H9 (cell line): ENCODE results near the gene LGSN. TPM values are rescaled to one million over a fixed set of nuclear protein-coding genes. Genes with fewer than 3 reads are reported as not detected.

Source experiments
- DNase-seq: peaks from one replicate; pipeline ENCODE4 v3.0.0-alpha.2; 2017
- H2AFZ ChIP-seq: one replicate; pipeline ENCODE4 v1.6.1; 2013; ENCODE audit warnings: mild to moderate bottlenecking, low read length, control low read depth, moderate library complexity
- H2AK5ac ChIP-seq: 2 replicates; pipeline ENCODE4 v1.6.1; 2013; ENCODE audit warnings: low read length, control low read depth, mixed read lengths; ENCODE audit not compliant: insufficient read length
- H2BK120ac ChIP-seq: one replicate; pipeline ENCODE4 v1.6.1; 2013; ENCODE audit warnings: low read depth, mild to moderate bottlenecking, low read length, control low read depth, inconsistent platforms; ENCODE audit not compliant: poor library complexity, severe bottlenecking
- H2BK12ac ChIP-seq: 2 replicates; pipeline ENCODE4 v1.6.1; 2013; ENCODE audit warnings: low read length, control low read depth, mixed read lengths, low read depth; ENCODE audit not compliant: insufficient read length
- H2BK15ac ChIP-seq: 2 replicates; pipeline ENCODE4 v1.6.1; 2013; ENCODE audit warnings: low read depth, low read length, control low read depth
- H2BK20ac ChIP-seq: one replicate; pipeline ENCODE4 v1.6.1; 2013; ENCODE audit warnings: low read depth, mild to moderate bottlenecking, low read length, control low read depth, inconsistent platforms; ENCODE audit not compliant: poor library complexity, severe bottlenecking
- H2BK5ac ChIP-seq: 2 replicates; pipeline ENCODE4 v1.6.1; 2013; ENCODE audit warnings: low read length, control low read depth, mixed read lengths; ENCODE audit not compliant: insufficient read length
- H3K14ac ChIP-seq: 2 replicates; pipeline ENCODE4 v1.6.1; 2013; ENCODE audit warnings: low read length, control low read depth; ENCODE audit not compliant: insufficient read depth
- H3K18ac ChIP-seq: 2 replicates; pipeline ENCODE4 v1.6.1; 2013; ENCODE audit warnings: low read depth, mild to moderate bottlenecking, mixed read lengths, low read length, control low read depth; ENCODE audit not compliant: insufficient read length
- H3K23ac ChIP-seq: 2 replicates; pipeline ENCODE4 v1.6.1; 2013; ENCODE audit warnings: low read length, control low read depth, mixed read lengths, low read depth; ENCODE audit not compliant: insufficient read length
- H3K23me2 ChIP-seq: 2 replicates; pipeline ENCODE4 v1.6.1; 2013; ENCODE audit warnings: low read depth, mild to moderate bottlenecking, mixed read lengths, low read length, control low read depth; ENCODE audit not compliant: insufficient read length, poor library complexity, severe bottlenecking
- H3K27ac ChIP-seq: 2 replicates; pipeline ENCODE4 v1.5.1; 2013; ENCODE audit warnings: low read length, control low read depth, mixed read lengths, low read depth; ENCODE audit not compliant: insufficient read length
- H3K27me3 ChIP-seq: 2 replicates; pipeline ENCODE4 v1.6.1; 2013; ENCODE audit warnings: low read length, control low read depth, inconsistent platforms; ENCODE audit not compliant: insufficient read depth
- H3K4ac ChIP-seq: 2 replicates; pipeline ENCODE4 v1.6.1; 2013; ENCODE audit warnings: low read depth, mild to moderate bottlenecking, control low read depth, inconsistent platforms, low read length, moderate library complexity
- H3K4me1 ChIP-seq: 2 replicates; pipeline ENCODE4 v1.6.1; 2013; ENCODE audit warnings: low read length, control low read depth, inconsistent platforms; ENCODE audit not compliant: insufficient read depth
- H3K4me2 ChIP-seq: 2 replicates; pipeline ENCODE4 v1.6.1; 2013; ENCODE audit warnings: low read length, control low read depth, mixed read lengths; ENCODE audit not compliant: insufficient read length, insufficient read depth
- H3K56ac ChIP-seq: 2 replicates; pipeline ENCODE4 v1.6.1; 2013; ENCODE audit warnings: low read depth, mild to moderate bottlenecking, mixed read lengths, low read length, control low read depth; ENCODE audit not compliant: insufficient read length
- H3K79me1 ChIP-seq: 2 replicates; pipeline ENCODE4 v1.6.1; 2013; ENCODE audit warnings: low read depth, mild to moderate bottlenecking, moderate library complexity, low read length, control low read depth, inconsistent platforms; ENCODE audit not compliant: insufficient read depth, poor library complexity, severe bottlenecking
- H3K79me2 ChIP-seq: 2 replicates; pipeline ENCODE4 v1.6.1; 2013; ENCODE audit warnings: low read length, control low read depth, inconsistent platforms; ENCODE audit not compliant: insufficient read depth
- H3K9ac ChIP-seq: 2 replicates; pipeline ENCODE4 v1.6.1; 2013; ENCODE audit warnings: low read length, control low read depth, mixed read lengths; ENCODE audit not compliant: insufficient read length; ENCODE audit errors: extremely low read depth
- H3K9me3 ChIP-seq: one replicate; pipeline ENCODE4 v1.6.1; 2013; ENCODE audit warnings: low read depth, low read length, inconsistent platforms; ENCODE audit not compliant: control insufficient read depth
- H3T11ph ChIP-seq: one replicate; pipeline ENCODE4 v1.6.1; 2013; ENCODE audit warnings: mild to moderate bottlenecking, low read length, control low read depth, inconsistent platforms
- H4K20me1 ChIP-seq: one replicate; pipeline ENCODE4 v1.6.1; 2013; ENCODE audit not compliant: control insufficient read depth, insufficient read length, insufficient read depth
- H4K5ac ChIP-seq: 2 replicates; pipeline ENCODE4 v1.6.1; 2013; ENCODE audit warnings: low read depth, mild to moderate bottlenecking, mixed read lengths, low read length, control low read depth; ENCODE audit not compliant: insufficient read length
- H4K8ac ChIP-seq: replicated peaks from 2 replicates; pipeline ENCODE4 v1.6.1; 2013; ENCODE audit warnings: low read length, control low read depth, mixed read lengths, low read depth; ENCODE audit not compliant: insufficient read length
- H4K91ac ChIP-seq: 2 replicates; pipeline ENCODE4 v1.6.1; 2013; ENCODE audit warnings: low read depth, mild to moderate bottlenecking, moderate library complexity, mixed read lengths, low read length, control low read depth; ENCODE audit not compliant: insufficient read length
- H3K27ac Mint-ChIP-seq, 3 experiments: 2 replicates in 2 of 3; 3 replicates in 1 of 3; pipeline ENCODE4 v1.8.0; 2020 to 2021; ENCODE audit warnings: mixed read lengths in 3 of 3, mild to moderate bottlenecking in 1 of 3, moderate library complexity in 1 of 3
- H3K27me3 Mint-ChIP-seq: 2 replicates; pipeline ENCODE4 v1.8.0; 2021; ENCODE audit warnings: low read depth, mild to moderate bottlenecking, moderate library complexity, mixed read lengths
- H3K36me3 Mint-ChIP-seq, 3 experiments: 2 replicates in 2 of 3; 3 replicates in 1 of 3; pipeline ENCODE4 v1.8.0; 2020 to 2021; ENCODE audit warnings: low read depth in 3 of 3, mixed read lengths in 3 of 3; ENCODE audit not compliant: insufficient read depth in 1 of 3
- H3K4me1 Mint-ChIP-seq, 2 experiments: 2 replicates each; pipeline ENCODE4 v1.8.0; 2020; ENCODE audit warnings: mixed read lengths in 2 of 2
- H3K4me3 Mint-ChIP-seq, 2 experiments: 2 replicates in 1 of 2; 3 replicates in 1 of 2; pipeline ENCODE4 v1.8.0; 2020 to 2021; ENCODE audit warnings: mild to moderate bottlenecking in 2 of 2, mixed read lengths in 2 of 2, moderate library complexity in 1 of 2
- H3K9me3 Mint-ChIP-seq, 2 experiments: 2 replicates in 1 of 2; 3 replicates in 1 of 2; pipeline ENCODE4 v1.8.0; 2020; ENCODE audit warnings: mild to moderate bottlenecking in 2 of 2, mixed read lengths in 2 of 2, moderate library complexity in 1 of 2
- WGBS: extraction: QIAGEN DNeasy Blood & Tissue Kit; methylation state at CpG from one replicate; pipeline ENCODE4 v1.1.7; 2013; ENCODE audit warnings: missing lambda C conversion rate, low lambda C conversion rate, mixed read lengths; ENCODE audit not compliant: insufficient read length; ENCODE audit errors: extremely low coverage; 5-methylcytosine and 5-hydroxymethylcytosine counted together
- total RNA-seq: library from RNA; stranded (reverse); gene quantifications from 2 replicates; pipeline ENCODE4 v1.2.1, GENCODE V29; 2021
- TF ChIP-seq, protein P1 (sequence below): fragments of 200-600 bp; sonication (generic); conservative IDR thresholded peaks from 3 replicates; pipeline ENCODE4 v1.8.0; 2021; ENCODE audit warnings: antibody characterized with exemption, mild to moderate bottlenecking

Gene LGSN
- total RNA-seq, 1 experiment from 2014 or later, result 0.13 TPM

DNA sequence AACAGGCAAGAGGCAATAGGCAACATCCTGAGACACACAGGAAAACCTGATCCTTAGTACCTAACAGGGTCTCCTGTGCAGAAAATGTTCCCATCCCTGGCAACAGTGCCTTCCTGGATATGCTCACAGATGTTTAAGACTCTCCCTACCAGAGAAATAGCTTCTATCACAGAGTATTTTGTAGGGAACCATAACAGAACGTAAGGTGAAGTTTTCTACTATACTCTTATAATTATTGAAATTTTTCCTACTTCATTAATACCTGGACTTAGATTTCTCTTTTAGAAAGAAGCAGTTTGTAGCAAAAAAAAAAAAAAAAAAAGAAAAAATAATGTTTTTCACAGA lies 33.5 kb upstream of the LGSN start:
- H2BK12ac ChIP-seq, result no peak overlapping the region
- H3K9me3 Mint-ChIP-seq, result peaks cover 0 to 2% of the 10 kb centered on the region in 2 experiments; a peak in 1 of 5 replicates
- TF ChIP-seq, protein P1, sequence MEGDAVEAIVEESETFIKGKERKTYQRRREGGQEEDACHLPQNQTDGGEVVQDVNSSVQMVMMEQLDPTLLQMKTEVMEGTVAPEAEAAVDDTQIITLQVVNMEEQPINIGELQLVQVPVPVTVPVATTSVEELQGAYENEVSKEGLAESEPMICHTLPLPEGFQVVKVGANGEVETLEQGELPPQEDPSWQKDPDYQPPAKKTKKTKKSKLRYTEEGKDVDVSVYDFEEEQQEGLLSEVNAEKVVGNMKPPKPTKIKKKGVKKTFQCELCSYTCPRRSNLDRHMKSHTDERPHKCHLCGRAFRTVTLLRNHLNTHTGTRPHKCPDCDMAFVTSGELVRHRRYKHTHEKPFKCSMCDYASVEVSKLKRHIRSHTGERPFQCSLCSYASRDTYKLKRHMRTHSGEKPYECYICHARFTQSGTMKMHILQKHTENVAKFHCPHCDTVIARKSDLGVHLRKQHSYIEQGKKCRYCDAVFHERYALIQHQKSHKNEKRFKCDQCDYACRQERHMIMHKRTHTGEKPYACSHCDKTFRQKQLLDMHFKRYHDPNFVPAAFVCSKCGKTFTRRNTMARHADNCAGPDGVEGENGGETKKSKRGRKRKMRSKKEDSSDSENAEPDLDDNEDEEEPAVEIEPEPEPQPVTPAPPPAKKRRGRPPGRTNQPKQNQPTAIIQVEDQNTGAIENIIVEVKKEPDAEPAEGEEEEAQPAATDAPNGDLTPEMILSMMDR, result no peak; the same call in 2 of the 3 replicates

More for the DNA sequence above, 33.5 kb upstream of the LGSN start:
- H3K79me2 ChIP-seq, result no peaks in the 10 kb centered on the region
- DNase-seq, result no peak
- H3K56ac ChIP-seq, result no peak overlapping the region
- H3K18ac ChIP-seq, result no peak overlapping the region
- H3K9me3 ChIP-seq, result no peaks in the 10 kb centered on the region
- no peak overlapping the region for H4K91ac ChIP-seq
- no peaks in the 10 kb centered on the region for H3K79me1 ChIP-seq
- H2BK15ac ChIP-seq, result no peak overlapping the region
- H3K36me3 Mint-ChIP-seq, result no peaks in the 10 kb centered on the region
- H3K4ac ChIP-seq, result no peak overlapping the region
- no peak overlapping the region for H2BK5ac ChIP-seq
- H4K8ac ChIP-seq, result no peak overlapping the region
- no peak overlapping the region for H3T11ph ChIP-seq
- no peak overlapping the region for H2BK20ac ChIP-seq
- H3K27me3 ChIP-seq, result no peaks in the 10 kb centered on the region
- no peak overlapping the region for H4K5ac ChIP-seq
- H2AK5ac ChIP-seq, result no peak overlapping the region
- H3K9ac ChIP-seq, result no peak overlapping the region
- H3K4me2 ChIP-seq, result no peak overlapping the region
- H3K23ac ChIP-seq, result no peak overlapping the region
- no CpG with 5 or more reads among the region's 1 CpG for WGBS
- H3K14ac ChIP-seq, result no peak overlapping the region
- H3K27me3 Mint-ChIP-seq, result no peaks in the 10 kb centered on the region
- H3K23me2 ChIP-seq, result no peaks in the 10 kb centered on the region
- no peak overlapping the region for H2AFZ ChIP-seq
- no peak overlapping the region for H3K27ac ChIP-seq
- H3K4me1 ChIP-seq, result no peaks in the 10 kb centered on the region
- H3K4me1 Mint-ChIP-seq, result peaks cover 0 to 2% of the 10 kb centered on the region in 2 experiments; a peak in 2 of 4 replicates
- H4K20me1 ChIP-seq, result no peaks in the 10 kb centered on the region
- H3K4me3 Mint-ChIP-seq, result no peak overlapping the region
- H3K27ac Mint-ChIP-seq, result no peak overlapping the region
- no peak overlapping the region for H2BK120ac ChIP-seq
